Ureter (tissue), 1 donor: Measurements from ENCODE around the gene TMEM88. TPM values are rescaled to one million over a fixed set of nuclear protein-coding genes. Genes with fewer than 3 reads are reported as not detected.
A peak's percentile ranks its signal among the peaks of the same experiment; 100 is the strongest.

Experiments used
- DNase-seq: peaks from one replicate; pipeline ENCODE4 v3.0.0-alpha.2; 2020; ENCODE audit warnings: low spot score
- total RNA-seq: library from RNA; stranded (reverse); gene quantifications from one replicate; pipeline ENCODE4 v1.2.4, GENCODE V29; 2023
- donor health status: DM: yes; HTN: yes; CAD: no.

The TMEM88 gene
- total RNA-seq, 1 donor from 2014 or later = 9.9 TPM

DNA sequence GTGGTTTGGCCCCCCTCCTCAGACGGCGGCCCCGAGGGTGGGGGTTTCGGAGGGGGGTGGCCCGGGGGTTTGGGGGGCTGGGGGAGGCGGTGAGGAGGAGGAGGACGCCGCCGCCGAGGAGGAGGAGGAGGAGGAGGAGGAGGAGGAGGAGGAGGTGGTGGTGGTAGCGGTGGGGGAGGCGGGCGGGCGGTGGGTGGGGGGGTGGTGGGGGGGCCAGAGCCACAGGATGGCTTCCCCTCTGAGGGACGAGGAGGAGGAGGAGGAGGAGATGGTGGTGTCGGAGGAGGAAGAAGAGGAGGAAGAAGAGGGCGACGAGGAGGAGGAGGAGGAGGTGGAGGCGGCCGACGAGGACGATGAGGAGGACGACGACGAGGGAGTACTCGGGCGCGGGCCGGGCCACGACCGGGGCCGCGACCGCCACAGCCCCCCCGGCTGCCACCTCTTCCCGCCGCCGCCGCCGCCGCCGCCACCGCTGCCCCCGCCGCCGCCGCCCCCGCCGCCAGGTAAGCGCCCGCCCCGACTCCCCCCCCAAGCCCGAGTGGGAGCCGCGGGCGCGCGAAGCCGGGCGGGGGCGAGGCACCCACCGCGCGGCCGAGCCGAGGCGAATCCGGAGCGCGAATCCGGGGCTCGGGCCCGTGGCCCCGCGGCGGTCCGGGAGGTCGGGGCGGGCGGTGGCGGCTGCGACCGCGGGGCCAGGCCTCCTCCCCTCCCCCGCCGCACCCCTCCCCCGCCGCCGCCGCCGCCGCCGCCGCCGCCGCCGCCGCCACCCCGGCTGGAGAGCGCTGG is 29.9 kb downstream of the TMEM88 start:
- peak; percentile 47 for DNase-seq

DNA sequence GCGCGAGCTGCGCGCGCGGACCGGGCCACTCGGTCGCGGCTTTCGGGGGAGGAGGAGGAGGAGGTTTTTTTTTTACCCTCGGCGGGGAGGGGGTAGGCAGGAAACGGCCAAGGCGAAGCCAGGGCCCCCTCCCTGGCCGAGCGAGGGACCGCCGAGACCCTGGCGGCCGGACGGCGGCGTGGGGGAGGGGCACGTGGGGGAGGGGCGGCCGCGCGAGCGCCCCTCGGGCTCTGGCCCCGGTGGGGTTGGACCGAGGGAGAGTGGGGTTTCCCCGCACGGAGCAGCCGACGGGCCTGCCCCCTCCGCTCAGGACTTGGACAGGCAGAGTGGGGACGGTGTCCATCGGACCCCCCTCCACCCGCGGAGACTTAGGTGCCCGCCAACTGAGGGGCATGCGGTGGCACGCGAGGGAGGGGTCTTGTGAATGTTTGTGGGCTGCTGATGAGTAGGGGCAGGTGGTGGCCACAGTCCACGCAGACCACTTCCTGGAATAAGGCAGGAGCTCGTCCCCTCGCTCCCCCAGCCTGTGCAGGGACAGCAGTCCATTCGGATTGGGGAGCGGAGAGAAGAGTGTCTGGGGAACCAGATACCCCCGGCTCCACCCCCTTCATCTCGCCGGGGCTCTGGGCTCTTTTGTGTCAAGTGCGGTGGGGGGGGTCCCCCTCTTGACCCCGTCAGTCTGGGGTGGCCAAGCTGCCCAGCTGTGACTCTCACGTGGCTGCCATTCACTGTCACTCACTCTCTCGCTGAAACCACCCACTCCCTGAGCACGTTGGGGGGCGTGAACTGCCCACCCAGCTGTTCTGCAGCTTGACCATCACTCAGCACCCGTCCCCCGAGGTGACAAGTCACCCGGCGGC is 30.7 kb downstream of the TMEM88 start:
- peak; percentile 73 for DNase-seq

GRCh38 chr17:7886227-7887037 is 31.6 kb downstream of the TMEM88 start:
- peak; percentile 71 for DNase-seq

DNA sequence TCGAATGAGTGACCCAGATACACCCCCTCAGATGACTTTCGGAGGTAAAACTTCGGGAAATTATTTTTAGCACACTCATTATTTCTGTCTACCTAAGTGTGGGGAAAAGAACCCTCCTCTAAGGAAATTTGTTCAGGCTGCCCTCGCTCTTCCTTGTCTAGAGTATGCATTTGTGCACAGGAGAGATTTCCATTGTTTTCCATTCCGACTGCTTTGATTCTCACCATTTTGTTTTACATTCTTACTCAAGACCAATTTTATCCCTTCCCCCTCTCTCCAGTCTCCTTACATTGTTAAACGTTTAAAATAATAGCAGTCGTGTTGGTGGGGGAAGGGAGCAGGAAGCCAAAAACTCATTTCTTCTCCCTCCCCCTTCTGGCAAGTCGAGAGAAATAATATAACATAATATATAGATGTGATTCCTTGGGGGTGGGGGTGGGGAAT is 32.2 kb downstream of the TMEM88 start:
- no peak for DNase-seq

DNA sequence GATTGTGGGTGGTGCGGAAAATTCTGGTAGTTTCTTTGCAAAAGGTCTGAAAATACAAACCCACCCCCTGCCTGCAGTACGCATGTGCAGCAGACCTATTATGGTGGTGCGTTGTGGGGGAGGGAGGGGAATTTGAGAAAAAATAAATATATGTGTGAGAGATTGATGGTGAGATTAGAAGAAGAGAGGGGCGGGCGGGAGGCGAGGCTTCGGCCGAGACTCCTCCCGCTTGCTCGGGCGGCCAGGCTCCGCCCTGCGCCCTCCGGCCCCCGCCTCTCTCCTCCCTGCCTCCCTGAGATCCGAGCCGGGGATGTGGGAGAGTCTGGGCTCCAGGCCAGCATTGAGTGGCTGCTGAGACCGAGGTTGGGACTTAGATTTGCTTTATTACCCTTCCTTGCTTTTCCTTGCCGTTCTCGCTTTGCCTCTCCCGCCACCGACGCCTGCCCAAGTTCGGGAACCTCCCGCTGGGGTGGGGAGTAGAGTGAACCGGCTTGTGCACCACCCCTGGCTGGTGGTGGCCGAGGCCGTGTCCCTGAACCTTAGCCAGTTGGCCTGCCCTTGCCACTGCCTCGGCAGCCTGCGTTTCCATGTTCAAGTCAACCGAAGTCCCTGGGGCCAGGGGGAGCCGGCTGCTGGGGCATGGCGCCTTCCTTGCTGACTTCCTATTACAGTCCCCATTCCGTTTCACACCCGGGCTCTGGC is 32.8 kb downstream of the TMEM88 start:
- DNase-seq = peak; percentile 94

- peak; percentile 77 for DNase-seq
These were observed 33.5 kb downstream of the TMEM88 start, which contains the start of gene CHD3 for GRCh38 chr17:7888184-7888920. Gene CHD3 (plus strand): TSS chr17:7888789. CDS start chr17:7889001, 212 bp downstream.

DNA sequence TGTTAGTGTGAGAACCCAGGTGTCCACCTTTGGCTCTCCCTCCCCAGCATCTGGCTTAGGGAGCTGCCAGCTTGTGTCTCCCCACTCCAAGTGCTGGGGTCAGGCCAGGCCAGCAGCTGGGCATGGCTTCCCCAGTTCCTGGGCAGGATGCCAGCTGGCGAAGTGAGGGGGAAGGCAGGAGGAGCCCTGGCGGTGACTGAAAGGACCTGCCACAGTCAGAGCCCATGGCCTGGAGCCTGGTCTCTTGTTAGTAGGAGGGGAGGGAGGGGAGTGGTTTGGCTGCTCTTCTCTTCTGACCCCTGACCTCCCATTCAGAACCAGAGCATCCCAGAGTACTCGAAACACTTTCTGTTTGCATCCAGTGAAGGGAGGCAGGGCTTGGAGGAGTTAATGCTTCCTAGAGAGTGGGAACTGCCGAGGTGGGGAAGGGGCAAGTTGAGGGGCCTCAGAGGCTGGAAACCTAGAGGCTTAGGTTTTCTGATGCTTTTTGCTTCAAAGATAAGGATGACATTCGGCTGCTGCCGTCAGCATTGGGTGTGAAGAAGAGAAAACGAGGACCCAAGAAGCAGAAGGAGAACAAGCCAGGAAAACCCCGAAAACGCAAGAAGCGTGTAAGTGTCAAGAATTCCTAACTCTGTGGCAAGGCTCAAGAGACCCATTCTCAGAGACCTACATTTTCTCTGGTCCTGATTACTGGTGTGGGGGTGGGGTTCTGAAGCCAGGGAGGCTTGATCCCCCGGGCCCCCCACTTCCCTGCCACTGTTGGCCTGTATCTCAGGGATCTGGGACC is 34.5 kb downstream of the TMEM88 start:
- peak; percentile 97 for DNase-seq

GRCh38 chr17:7893187-7893880 is 38.5 kb downstream of the TMEM88 start:
- DNase-seq = peak; percentile 25

DNA sequence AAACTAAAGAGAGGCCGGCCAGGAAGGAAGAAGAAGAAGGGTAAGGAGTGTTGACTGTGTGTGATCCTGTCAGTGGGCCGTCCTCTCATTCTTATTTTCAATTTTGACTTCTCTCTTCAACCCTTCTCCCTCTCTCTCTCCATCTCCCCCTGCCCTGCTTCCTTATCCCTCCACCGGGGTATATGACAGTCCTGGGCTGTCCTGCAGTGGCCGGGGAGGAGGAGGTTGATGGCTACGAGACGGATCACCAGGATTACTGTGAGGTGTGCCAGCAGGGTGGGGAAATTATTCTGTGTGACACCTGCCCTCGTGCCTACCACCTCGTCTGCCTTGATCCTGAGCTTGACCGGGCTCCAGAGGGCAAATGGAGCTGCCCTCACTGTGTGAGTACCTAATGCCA is 39.4 kb downstream of the TMEM88 start:
- DNase-seq = peak; percentile 25

- DNase-seq = peak; percentile 33
These were observed 40.0 kb downstream of the TMEM88 start for GRCh38 chr17:7894866-7895265.

DNA sequence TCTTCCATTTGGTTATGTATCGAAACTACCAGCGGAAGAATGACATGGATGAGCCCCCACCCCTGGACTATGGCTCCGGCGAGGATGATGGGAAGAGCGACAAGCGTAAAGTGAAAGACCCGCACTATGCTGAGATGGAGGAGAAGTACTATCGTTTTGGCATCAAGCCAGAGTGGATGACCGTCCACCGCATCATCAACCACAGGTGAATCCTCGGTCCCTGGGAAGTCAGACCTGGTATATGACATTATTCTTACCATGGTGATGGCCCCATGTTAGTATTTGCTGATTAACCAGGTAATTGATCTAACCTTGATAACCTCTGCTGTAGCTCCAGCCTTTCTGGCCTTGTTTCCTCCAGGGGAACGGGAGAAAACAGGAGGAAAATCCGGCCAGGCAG is 42.2 kb downstream of the TMEM88 start:
- DNase-seq = peak; percentile 34

GRCh38 chr17:7897773-7898172 is 42.9 kb downstream of the TMEM88 start:
- DNase-seq = peak; percentile 39

- no peak for DNase-seq
These were observed 48.6 kb downstream of the TMEM88 start for GRCh38 chr17:7903154-7904103.

Other genes with a start within 250 kb of the TMEM88 start
- 30.6 TPM for gene FXR2, start 240.2 kb upstream of the TMEM88 start, total RNA-seq
- gene SAT2, start 227.2 kb upstream of the TMEM88 start, total RNA-seq = 57.1 TPM
- not detected for gene SHBG, start 224.9 kb upstream of the TMEM88 start, total RNA-seq
- 10.0 TPM for gene ATP1B2, start 204.1 kb upstream of the TMEM88 start, total RNA-seq
- gene TP53, start 167.6 kb upstream of the TMEM88 start, total RNA-seq = 131 TPM
- gene WRAP53, start 166.6 kb upstream of the TMEM88 start, total RNA-seq = 6.5 TPM
- gene EFNB3, start 149.9 kb upstream of the TMEM88 start, total RNA-seq = 2.3 TPM
- 1.5 TPM for gene DNAH2, start 137.3 kb upstream of the TMEM88 start, total RNA-seq
- 31.8 TPM for gene KDM6B, start 20.8 kb upstream of the TMEM88 start, total RNA-seq
- gene NAA38, start 2.5 kb downstream of the TMEM88 start, total RNA-seq = 98.6 TPM
- 15.7 TPM for gene CYB5D1, start 2.9 kb downstream of the TMEM88 start, total RNA-seq
- gene CHD3, start 33.7 kb downstream of the TMEM88 start, total RNA-seq = 225 TPM
- gene RNF227, start 61.2 kb downstream of the TMEM88 start, total RNA-seq = 2.5 TPM
- gene KCNAB3, start 74.8 kb downstream of the TMEM88 start, total RNA-seq = 7.9 TPM
- gene TRAPPC1, start 76.9 kb downstream of the TMEM88 start, total RNA-seq = 166 TPM
- gene CNTROB, start 77.1 kb downstream of the TMEM88 start, total RNA-seq = 25.6 TPM
- 0.81 TPM for gene GUCY2D, start 147.5 kb downstream of the TMEM88 start, total RNA-seq
- 5.3 TPM for gene ALOX15B, start 184.0 kb downstream of the TMEM88 start, total RNA-seq
- 0.62 TPM for gene ALOX12B, start 232.7 kb downstream of the TMEM88 start, total RNA-seq